HG03521 (cell line): ENCODE data around the gene DOCK2.
"Not testable (repeated sequence)": the region's sequence is repeated elsewhere in the genome, so short reads cannot be mapped to it uniquely, and the experiment has no call there.

Experiments used
- ATAC-seq: cut with Tn5 transposase; IDR thresholded peaks from one replicate; pipeline ENCODE4 v1.9.1; 2021; ENCODE audit warnings: mild to moderate bottlenecking, moderate library complexity; ENCODE audit not compliant: unreplicated experiment

DOCK2 gene

GRCh38 chr5:169810524-169810923 lies 173.4 kb downstream of the DOCK2 start:
- no peak for ATAC-seq

GRCh38 chr5:169811023-169811422 lies 173.9 kb downstream of the DOCK2 start:
- no peak for ATAC-seq

GRCh38 chr5:169811680-169812079 lies 174.6 kb downstream of the DOCK2 start:
- no peak for ATAC-seq

- no peak for ATAC-seq
Measured at GRCh38 chr5:169812786-169813185, 175.7 kb downstream of the DOCK2 start.

GRCh38 chr5:169814045-169814444 lies 177.0 kb downstream of the DOCK2 start:
- ATAC-seq: no peak

GRCh38 chr5:169814522-169814921 lies 177.4 kb downstream of the DOCK2 start:
- no peak for ATAC-seq

GRCh38 chr5:169817031-169817430 lies 180.0 kb downstream of the DOCK2 start:
- ATAC-seq: no peak

- no peak for ATAC-seq
Measured at GRCh38 chr5:169826618-169827017, 189.5 kb downstream of the DOCK2 start.

GRCh38 chr5:169827769-169828168 lies 190.7 kb downstream of the DOCK2 start:
- ATAC-seq: no peak

GRCh38 chr5:169828385-169828784 lies 191.3 kb downstream of the DOCK2 start:
- ATAC-seq: no peak

- ATAC-seq: no peak
Measured at GRCh38 chr5:169831331-169831730, 194.3 kb downstream of the DOCK2 start.

GRCh38 chr5:169832304-169832703 lies 195.2 kb downstream of the DOCK2 start:
- ATAC-seq: no peak

- ATAC-seq: no peak
Measured at GRCh38 chr5:169832845-169833244, 195.8 kb downstream of the DOCK2 start.

GRCh38 chr5:169833681-169834292 lies 196.7 kb downstream of the DOCK2 start:
- not testable (repeated sequence) for ATAC-seq

GRCh38 chr5:169834540-169834939 lies 197.5 kb downstream of the DOCK2 start:
- ATAC-seq: not testable (repeated sequence)

GRCh38 chr5:169836835-169837536 lies 199.9 kb downstream of the DOCK2 start:
- no peak for ATAC-seq

GRCh38 chr5:169837686-169838085 lies 200.6 kb downstream of the DOCK2 start:
- no peak for ATAC-seq

- ATAC-seq: peak; percentile 78
Measured at GRCh38 chr5:169838688-169839087, 201.6 kb downstream of the DOCK2 start.

GRCh38 chr5:169840405-169840804 lies 203.3 kb downstream of the DOCK2 start:
- ATAC-seq: no peak

GRCh38 chr5:169842699-169843098 lies 205.6 kb downstream of the DOCK2 start:
- no peak for ATAC-seq

GRCh38 chr5:169847519-169847918 lies 210.4 kb downstream of the DOCK2 start:
- ATAC-seq: no peak

- ATAC-seq: no peak
Measured at GRCh38 chr5:169848271-169848670, 211.2 kb downstream of the DOCK2 start.

- ATAC-seq: no peak
Measured at GRCh38 chr5:169848792-169849191, 211.7 kb downstream of the DOCK2 start.
